NB4 (cell line): ENCODE results near the gene IFNB1.

ENCODE experiments used
- DNase-seq: peaks from one replicate; pipeline ENCODE4 v3.0.0; 2010; ENCODE audit warnings: low read depth
- H3K4me3 ChIP-seq: one replicate; pipeline ENCODE4 v1.5.1; 2011; ENCODE audit warnings: mild to moderate bottlenecking, low read depth, low read length, moderate library complexity
- MYC ChIP-seq: IDR thresholded peaks from 2 replicates; pipeline ENCODE4 v1.6.1; 2011; ENCODE audit warnings: low read depth, low read length
- POLR2A ChIP-seq: IDR thresholded peaks from 2 replicates; pipeline ENCODE4 v1.6.1; 2011; ENCODE audit warnings: mild to moderate bottlenecking; ENCODE audit not compliant: insufficient read length; ENCODE audit errors: extremely low read depth
- TF ChIP-seq, protein P1 (sequence below): IDR thresholded peaks from one replicate; pipeline ENCODE4 v1.5.1; 2012; ENCODE audit warnings: low read depth, low read length
- TF ChIP-seq, protein P2 (sequence below): IDR thresholded peaks from 2 replicates; pipeline ENCODE4 v1.6.1; 2011; ENCODE audit warnings: low read depth, low read length

IFNB1 gene

DNA sequence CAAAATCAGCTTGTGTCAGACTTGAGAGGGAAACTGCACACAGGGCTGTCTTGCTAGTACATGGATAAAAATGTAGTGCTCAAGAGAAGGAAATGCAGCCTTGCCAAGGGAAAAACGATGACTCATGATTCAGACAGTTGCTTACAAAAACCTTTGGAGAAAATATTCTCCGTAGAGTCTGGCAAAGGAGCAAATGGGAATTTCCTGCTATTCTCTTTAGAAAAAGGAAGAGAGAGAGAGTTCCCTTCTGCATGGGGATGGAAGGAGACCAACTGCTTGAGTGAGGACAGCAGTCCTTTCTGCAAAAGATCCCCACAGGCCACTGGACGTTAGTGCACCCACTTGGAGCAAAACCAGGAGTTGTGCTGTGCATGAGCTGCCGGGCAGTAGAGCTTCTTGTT lies 7.6 kb downstream of the IFNB1 start:
- DNase-seq: peak; percentile 65
- TF ChIP-seq, protein P1, sequence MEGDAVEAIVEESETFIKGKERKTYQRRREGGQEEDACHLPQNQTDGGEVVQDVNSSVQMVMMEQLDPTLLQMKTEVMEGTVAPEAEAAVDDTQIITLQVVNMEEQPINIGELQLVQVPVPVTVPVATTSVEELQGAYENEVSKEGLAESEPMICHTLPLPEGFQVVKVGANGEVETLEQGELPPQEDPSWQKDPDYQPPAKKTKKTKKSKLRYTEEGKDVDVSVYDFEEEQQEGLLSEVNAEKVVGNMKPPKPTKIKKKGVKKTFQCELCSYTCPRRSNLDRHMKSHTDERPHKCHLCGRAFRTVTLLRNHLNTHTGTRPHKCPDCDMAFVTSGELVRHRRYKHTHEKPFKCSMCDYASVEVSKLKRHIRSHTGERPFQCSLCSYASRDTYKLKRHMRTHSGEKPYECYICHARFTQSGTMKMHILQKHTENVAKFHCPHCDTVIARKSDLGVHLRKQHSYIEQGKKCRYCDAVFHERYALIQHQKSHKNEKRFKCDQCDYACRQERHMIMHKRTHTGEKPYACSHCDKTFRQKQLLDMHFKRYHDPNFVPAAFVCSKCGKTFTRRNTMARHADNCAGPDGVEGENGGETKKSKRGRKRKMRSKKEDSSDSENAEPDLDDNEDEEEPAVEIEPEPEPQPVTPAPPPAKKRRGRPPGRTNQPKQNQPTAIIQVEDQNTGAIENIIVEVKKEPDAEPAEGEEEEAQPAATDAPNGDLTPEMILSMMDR: peak; percentile 41
- TF ChIP-seq, protein P2, sequence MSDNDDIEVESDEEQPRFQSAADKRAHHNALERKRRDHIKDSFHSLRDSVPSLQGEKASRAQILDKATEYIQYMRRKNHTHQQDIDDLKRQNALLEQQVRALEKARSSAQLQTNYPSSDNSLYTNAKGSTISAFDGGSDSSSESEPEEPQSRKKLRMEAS: no peak
- no peak overlapping the region for H3K4me3 ChIP-seq

DNA sequence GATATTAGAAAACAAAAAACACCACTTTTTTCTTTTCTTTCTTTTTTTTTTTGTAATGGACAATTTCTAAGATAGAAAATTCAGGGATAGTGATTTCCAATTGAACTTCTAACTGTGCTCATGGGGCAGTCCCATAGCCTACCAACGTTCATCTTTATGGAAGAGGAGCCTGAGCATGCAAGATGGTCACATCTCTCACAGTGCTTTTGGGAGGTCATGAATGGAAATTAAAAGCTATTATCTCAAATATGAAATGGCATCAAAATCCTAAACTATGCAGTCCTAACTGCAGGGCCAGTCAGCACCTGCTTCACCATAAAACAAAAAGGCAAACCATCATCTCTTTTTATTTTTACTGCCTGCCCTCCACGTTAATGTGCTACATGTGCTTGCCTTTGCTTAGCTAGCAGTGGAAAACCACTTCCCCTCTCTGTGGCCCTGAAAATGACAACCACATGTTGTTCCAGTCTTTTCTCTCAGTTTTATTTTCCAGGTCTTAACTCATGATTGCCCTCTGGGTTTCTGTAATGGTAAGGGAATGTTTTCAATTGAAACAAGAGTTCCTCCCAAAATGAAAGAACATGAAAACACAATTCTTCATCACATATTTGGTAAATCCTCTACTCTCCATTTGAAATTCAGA lies 16.7 kb downstream of the IFNB1 start:
- H3K4me3 ChIP-seq: no peak overlapping the region
- TF ChIP-seq MYC: peak; percentile 94
- TF ChIP-seq, protein P1: no peak
- TF ChIP-seq POLR2A: no peak
- TF ChIP-seq, protein P2: peak; percentile 92
- peak; percentile 69 for DNase-seq

DNA sequence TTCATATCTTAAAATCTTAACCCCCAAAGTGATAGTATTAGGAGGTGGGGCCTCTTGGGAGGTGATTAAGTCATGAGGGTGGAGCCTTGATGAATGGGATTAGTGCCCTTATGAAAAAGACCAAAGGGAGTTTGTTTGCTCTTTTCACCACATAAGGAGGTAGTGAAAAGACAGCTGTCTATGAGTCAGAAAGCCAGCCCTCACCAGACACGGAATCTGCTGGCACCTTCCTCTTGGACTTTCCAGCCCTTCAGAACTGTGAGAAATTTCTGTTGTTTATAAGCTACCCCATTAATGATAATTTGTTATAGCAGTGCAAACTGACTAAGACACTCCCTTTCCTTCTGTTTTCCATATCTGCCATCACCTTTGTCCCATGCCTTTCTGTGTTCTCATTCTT lies 20.8 kb downstream of the IFNB1 start:
- DNase-seq: no peak
- TF ChIP-seq, protein P2: no peak
- TF ChIP-seq MYC: no peak
- no peak for TF ChIP-seq POLR2A
- TF ChIP-seq, protein P1: no peak
- H3K4me3 ChIP-seq: no peak overlapping the region

DNA sequence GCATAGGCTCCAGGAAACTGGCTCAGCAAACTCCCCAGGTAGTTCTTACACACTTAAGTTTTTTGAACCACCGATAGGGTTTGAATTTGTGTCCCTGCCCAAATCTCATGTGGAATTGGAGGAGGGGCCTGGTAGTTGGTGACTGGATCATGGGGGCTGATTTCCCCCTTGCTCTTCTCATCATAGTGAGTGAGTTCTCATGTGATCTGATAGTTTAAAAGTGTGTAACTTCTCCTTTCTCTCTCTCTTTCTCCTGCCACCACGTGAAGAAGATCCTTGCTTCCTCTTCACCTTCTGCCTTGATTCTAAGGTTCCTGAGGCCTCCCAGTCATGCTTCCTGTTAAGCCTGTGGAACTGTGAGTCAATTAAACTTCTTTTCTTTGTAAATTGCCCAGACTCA lies 23.9 kb downstream of the IFNB1 start:
- peak; percentile 18 for DNase-seq
- TF ChIP-seq, protein P1: no peak
- TF ChIP-seq, protein P2: no peak
- TF ChIP-seq MYC (no peak), POLR2A (no peak)

DNA sequence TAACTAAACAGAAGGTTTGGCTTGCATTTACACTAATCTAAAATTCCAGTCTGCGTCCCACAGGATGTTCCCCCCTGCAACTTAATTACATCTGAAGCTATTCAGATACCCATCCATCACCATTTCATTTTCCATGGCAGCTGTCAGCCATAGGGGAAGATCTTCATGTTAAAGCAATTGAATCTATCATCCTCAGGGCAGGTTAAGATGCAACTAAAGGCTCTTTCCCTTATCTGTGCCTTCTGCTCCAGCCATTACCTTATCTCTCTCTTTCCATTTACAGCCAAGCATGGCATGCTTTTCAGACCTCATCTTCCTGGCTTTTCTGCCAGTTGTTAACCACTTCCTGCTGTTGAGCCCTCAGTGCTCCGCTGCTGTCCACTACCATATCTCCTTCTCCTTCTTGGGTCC lies 30.5 kb downstream of the IFNB1 start:
- TF ChIP-seq, protein P2: peak; percentile 37
- TF ChIP-seq MYC: no peak
- no peak for TF ChIP-seq POLR2A
- peak; percentile 59 for DNase-seq
- no peak overlapping the region for H3K4me3 ChIP-seq

More for the DNA sequence above, 23.9 kb downstream of the IFNB1 start:
- H3K4me3 ChIP-seq: no peak overlapping the region

DNA sequence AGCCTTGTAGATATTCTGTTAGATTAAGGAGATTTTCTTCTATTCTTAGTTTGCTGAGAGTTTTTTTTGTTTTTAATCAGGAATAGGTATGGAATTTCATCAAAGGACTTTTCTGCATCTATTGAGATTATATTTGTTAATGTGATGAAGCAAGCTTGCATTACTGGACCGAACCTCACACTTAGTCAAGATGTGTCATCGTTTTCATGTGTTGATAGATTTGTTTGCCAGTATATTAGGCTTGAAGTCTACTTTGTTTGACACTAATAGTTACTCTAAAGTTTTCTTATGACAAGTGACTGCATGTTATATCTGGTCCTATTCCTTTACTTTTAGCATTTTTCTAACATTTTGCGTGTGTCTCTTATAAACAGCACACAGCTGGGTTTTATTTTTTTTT lies 33.9 kb downstream of the IFNB1 start:
- TF ChIP-seq MYC: no peak
- TF ChIP-seq, protein P1: no peak

More for the DNA sequence above, 33.9 kb downstream of the IFNB1 start:
- DNase-seq: no peak
- H3K4me3 ChIP-seq: no peak overlapping the region
